ENCODE results near the gene ROBO1. TPM values are rescaled to one million over a fixed set of nuclear protein-coding genes. Genes with fewer than 3 reads are reported as not detected.

ROBO1 gene
- total and polyA plus RNA-seq, 2 of the 8 experiments (the other 6 are each of a cell fraction or from before 2014, with no cell fraction given): 51.4 to 91.0 TPM

GRCh38 chr3:79424811-79425210, 343.0 kb downstream of the ROBO1 start (continued):
- TF ChIP-seq KDM1A (IDR thresholded peaks at IDR 0.05; ENCODE audit: borderline replicate concordance, low read length) (no peak), POLR2AphosphoS5 (IDR thresholded peaks at IDR 0.05; ENCODE audit: low read depth, low read length) (no peak), SUZ12 (IDR thresholded peaks at IDR 0.05; ENCODE audit: low read length) (no peak)
